Spleen (tissue), 7 donors: ENCODE data around the gene DOCK4.

Experiments used
- CTCF ChIP-seq, 11 experiments: fragments of 200-600 bp in 7 of 11; fragments of 450-650 bp in 4 of 11; sonication (generic) in 4 of 11; IDR thresholded peaks in 8 of 11; conservative IDR thresholded peaks in 3 of 11; 1 replicate in 7 of 11; 2 replicates in 4 of 11; pipeline versions ENCODE4 v1.4.0 to v1.8.0; 2016 to 2021; ENCODE audit warnings: antibody characterized with exemption in 11 of 11, inconsistent platforms in 4 of 11, mild to moderate bottlenecking in 1 of 11
- POLR2AphosphoS5 ChIP-seq, 3 donors: sonication (generic); formaldehyde crosslinking; IDR thresholded peaks; one replicate each; pipeline ENCODE4 v1.5.1; 2017; ENCODE audit warnings: antibody characterized with exemption in 3 of 3
- donor health status: DM: no; HTN: no; CAD: no; lungs with moderate emphysema.
- donor health status: DM: no; HTN: no; CAD: no.
- donor health status: DM: no; HTN: no; CAD: no.

GRCh38 chr7:111750878-111751277 lies 455.3 kb downstream of the DOCK4 start:
- TF ChIP-seq CTCF (IDR thresholded peaks at IDR 0.05 in 8 of 11, conservative IDR thresholded peaks at IDR 0.05 in 3 of 11) = no peak
- TF ChIP-seq POLR2AphosphoS5 (IDR thresholded peaks at IDR 0.05) = no peak
